D721Med (cell line): Measurements from ENCODE around the gene SSBP4.

ENCODE experiments used
- DNase-seq: peaks from one replicate; pipeline ENCODE4 v3.0.0; 2011; ENCODE audit warnings: low spot score; ENCODE audit not compliant: insufficient read length
- FAIRE-seq: peaks from 2 replicates; lab custom pipeline; 2011; peaks lifted over from hg19 to GRCh38; lab: Jason Lieb, UNC
- TF ChIP-seq, protein P1 (sequence below): IDR thresholded peaks from 2 replicates; pipeline ENCODE4 v1.5.1; 2012; ENCODE audit warnings: mild to moderate bottlenecking, control low read depth; ENCODE audit not compliant: insufficient read depth; ENCODE audit errors: missing control alignments

The SSBP4 gene

DNA sequence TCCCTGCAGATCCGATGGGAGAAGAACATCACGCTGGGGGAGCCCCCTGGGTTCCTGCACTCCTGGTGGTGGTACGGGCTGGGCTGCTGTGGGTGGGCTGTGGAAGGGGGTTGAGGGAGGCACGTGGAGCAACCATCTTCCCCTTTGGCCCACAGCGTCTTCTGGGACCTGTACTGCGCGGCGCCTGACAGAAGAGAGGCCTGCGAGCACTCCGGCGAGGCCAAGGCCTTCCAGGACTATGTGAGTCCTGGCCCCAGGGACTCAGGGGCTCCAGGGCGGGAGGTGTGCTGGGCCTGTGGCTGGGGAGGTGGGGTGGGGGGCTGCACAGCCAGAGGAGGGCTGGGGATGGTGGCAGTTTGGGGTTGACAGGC lies 8.5 kb downstream of the SSBP4 start:
- TF ChIP-seq, protein P1, sequence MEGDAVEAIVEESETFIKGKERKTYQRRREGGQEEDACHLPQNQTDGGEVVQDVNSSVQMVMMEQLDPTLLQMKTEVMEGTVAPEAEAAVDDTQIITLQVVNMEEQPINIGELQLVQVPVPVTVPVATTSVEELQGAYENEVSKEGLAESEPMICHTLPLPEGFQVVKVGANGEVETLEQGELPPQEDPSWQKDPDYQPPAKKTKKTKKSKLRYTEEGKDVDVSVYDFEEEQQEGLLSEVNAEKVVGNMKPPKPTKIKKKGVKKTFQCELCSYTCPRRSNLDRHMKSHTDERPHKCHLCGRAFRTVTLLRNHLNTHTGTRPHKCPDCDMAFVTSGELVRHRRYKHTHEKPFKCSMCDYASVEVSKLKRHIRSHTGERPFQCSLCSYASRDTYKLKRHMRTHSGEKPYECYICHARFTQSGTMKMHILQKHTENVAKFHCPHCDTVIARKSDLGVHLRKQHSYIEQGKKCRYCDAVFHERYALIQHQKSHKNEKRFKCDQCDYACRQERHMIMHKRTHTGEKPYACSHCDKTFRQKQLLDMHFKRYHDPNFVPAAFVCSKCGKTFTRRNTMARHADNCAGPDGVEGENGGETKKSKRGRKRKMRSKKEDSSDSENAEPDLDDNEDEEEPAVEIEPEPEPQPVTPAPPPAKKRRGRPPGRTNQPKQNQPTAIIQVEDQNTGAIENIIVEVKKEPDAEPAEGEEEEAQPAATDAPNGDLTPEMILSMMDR, result no peak
- DNase-seq, result no peak
- no peak for FAIRE-seq

DNA sequence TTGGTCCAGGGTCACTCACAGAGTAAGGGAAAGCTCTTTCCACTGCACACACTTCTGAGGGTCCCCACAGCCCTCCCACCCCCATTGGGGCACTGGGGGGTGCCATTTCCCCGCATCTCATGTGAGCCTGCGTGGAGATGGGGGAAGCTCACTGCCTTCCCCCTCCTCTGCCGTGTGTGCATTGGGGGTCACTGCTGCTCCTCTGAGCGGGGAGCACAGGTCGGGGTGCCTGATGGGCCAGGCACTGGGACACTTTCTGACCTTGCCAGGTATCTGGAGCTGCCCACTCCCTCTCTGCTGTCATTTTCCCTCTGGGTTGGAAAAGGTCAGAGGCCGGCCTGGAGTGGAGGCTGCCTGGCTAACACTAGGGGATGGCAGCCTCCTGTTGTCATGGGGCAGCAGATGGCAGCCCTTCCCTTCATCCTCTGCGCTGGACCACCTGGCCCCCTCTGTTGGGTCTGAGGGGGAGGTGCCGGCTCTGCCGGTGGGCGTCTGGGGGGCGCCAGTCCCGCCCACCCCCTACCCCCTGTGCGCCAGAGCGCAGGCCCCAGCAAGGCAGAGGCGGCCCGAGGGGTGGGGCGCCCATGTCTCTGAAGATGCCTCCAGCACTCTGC lies 9.1 kb downstream of the SSBP4 start:
- FAIRE-seq (no peak), DNase-seq (no peak)
- TF ChIP-seq, protein P1, result no peak

DNA sequence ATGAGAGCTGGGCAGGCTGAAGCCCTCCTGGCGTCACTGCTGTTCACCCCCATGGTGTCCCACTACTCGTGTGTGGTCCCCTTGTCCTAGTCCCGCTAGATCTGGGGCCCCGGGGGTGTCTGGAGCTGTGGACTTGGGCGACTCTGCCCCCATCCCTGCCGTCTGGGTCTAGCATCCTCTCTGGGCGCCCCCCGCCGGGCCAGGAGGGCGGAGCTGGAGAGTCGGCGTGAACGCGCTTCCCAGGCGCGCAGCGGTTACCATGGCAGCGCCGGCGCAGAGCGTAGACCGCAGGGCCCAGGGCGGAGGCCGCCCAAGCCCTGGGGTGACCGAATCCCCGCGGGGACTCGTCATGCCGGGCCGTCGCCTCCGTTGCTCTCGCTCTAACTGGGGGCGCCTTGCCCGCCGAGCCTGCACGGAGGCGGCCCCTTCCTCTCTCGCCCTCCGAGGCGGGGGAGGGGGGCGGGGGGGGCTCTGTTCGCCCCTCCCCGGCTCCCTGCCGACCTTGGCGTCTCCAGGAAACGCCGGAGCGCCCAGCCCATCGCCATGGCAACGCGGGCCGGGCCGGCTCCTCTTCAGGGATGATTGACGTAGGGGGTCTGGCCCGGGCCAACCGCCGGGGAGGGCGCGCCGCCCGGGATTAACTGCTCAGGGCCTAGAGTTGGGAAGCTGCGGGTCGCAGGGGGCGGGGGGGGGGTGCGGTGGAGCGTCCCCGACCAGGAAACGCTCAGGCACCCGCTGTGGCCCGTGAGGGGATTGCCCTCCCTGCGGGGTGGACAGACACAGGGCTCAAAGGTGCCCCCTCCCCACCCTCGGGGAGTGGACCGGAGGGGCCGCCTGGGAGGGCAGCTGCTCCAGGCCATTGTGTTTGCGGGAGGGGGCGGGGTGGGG lies 9.8 kb downstream of the SSBP4 start:
- TF ChIP-seq, protein P1, result no peak
- DNase-seq (peak; percentile 92), FAIRE-seq (no peak)

DNA sequence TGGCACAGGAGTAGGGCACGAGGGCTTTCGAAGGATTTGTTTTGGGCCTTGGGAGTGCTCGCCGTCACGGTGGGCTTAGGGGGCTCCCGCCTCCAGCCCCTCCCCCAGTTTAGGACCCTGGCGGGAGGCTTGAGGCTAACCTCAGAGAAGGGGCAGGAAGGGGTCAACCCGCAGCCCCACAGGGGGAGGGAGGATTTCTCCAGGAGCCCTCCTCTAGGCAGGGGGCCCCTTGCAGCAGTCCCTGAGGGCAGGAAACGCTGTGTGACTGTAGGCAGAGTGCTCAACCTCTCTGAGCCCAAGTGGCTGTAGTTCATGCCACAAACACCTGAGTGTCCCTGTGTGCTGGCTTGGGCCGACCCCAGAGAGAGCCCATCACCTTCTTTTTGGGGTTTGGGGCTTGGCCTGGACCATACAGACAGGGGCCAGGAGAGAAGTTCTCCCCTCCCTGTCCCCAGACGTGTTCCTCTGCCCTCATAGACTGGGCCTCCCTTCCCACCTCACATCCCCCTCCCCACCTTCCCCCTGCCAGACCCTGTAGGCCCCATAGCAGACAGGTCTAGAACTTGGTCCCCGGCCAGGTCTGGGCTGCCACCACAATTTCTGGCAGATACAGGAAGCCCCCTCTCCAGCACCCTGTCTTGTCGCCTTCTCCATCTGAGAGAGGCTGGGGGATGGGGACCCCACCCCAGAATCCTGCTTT lies 10.7 kb downstream of the SSBP4 start:
- no peak for FAIRE-seq
- TF ChIP-seq, protein P1, result no peak
- DNase-seq, result no peak

DNA sequence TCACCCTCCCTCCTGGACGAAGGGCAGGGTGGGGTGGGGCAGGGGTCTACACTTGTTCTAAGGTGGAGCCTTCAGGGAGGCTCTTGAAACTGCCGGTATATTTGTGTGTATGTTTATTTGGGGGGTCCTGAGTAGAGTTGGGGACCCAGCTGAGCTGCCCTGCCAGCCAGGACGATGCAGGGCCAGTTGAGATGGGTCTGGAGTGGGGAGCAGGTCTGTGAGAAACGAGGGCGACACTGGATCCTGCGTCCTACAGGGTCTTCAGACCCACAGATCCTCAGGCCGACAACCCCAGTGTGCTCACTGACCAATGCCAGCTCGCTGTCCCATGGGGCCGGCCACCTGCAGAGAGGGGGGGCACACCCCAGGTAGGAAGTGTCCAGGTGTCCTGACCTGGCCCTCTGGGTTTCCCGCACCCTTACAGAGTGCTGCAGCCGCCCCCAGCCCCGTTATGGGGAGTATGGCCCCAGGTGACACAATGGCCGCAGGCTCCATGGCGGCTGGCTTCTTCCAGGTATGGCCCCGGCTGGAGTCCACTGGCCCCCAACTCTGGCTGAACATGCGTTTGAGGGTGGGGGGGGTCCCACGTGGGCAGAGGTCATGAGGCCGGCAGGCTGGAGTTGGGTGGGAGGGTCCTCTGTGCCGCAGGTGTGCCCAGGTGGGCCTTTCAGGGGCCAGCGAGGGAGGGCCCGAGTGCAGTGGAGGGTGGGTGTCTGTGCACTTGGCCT lies 11.4 kb downstream of the SSBP4 start:
- TF ChIP-seq, protein P1, result no peak
- FAIRE-seq, result no peak
- no peak for DNase-seq

DNA sequence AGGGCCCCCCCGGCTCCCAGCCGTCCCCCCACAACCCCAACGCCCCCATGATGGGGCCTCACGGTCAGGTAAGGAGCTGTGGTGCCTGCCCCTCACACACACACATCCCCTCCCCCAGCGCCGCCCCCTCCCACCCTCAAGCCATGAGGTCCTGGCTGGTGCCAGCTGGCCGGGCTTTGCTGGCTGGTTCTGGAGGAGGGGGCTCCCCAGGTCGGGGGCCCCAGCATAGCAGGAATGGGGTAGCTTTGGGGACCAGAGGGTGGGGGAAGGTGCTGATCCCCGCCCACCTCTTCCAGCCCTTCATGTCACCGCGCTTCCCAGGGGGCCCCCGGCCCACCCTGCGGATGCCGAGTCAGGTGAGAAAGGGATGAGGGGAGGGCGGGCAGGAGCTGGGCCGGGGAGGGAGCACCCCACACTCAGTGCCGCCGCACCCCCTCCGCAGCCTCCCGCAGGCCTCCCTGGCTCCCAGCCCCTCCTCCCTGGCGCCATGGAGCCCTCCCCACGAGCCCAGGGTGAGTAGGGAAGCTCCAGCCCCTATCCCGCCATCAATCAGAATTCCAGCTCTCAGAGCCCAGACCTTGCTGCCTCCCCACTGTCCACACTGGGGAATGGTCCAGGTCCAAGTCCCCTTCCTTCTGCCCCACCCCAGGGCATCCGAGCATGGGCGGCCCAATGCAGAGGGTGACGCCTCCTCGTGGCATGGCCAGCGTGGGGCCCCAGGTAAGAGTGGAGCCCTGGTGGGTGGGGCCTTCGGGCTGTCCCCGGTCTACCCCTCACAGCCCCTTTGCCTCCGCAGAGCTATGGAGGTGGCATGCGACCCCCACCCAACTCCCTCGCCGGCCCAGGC lies 12.4 kb downstream of the SSBP4 start:
- no peak for DNase-seq
- no peak for FAIRE-seq
- TF ChIP-seq, protein P1, result no peak
